ENCODE measurements around the gene S100A7. TPM values are rescaled to one million over a fixed set of nuclear protein-coding genes. Genes with fewer than 3 reads are reported as not detected.

The S100A7 gene
- total and polyA plus RNA-seq, 2 experiments from 2014 or later = not detected

DNA sequence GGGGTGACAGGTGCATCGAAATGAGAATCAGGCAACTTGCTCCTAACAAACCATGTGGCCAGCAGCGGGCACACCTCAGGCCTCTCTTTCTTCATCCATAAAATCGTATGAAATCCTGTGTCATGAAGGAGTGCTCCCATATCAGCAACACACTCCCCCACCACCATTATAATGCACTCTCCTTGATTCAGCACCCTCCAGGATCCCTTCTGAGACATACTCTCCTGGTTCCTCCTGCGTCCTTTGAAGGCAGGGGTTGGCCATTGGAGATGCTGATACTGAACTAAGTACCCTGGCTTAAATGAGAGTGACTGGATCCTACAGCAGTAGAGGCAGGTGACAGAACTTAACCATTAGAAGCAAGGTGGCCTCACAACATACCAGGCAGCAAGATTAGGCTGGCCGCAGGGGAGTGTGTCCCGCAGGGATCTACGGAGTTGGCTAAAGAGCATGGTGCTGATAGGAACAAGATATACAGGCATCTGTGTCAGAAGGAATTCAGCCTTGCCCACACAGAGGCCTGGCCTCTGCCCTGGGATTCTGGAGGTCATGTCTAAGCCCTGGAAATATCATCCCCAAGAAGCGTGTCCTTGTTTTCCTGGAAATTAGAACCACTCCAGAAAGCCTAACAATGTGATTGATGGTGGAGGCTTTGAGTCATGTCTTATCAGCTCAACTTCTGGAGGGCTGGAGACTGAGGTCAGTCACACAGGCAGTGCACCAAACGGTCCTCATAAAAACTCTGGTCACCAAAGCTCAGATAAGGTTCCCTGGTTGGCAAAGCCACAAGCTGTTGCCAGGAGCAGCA lies 27.4 kb downstream of the S100A7 start:
- Histone ChIP-seq H3K9me3 (ENCODE audit: low read depth) (no peaks in the 10 kb centered on the region), H3K4me2 (ENCODE audit: unreplicated experiment) (no peak overlapping the region), H4K20me1 (ENCODE audit: insufficient read depth) (no peaks in the 10 kb centered on the region), H3K4me3 (no peak overlapping the region), H3K4me1 (ENCODE audit: insufficient read depth) (no peaks in the 10 kb centered on the region), H3K36me3 (ENCODE audit: low read depth) (no peaks in the 10 kb centered on the region), H3K9me2 (ENCODE audit: insufficient read depth) (no peaks in the 10 kb centered on the region), H2AFZ (no peak overlapping the region), H3K79me2 (ENCODE audit: insufficient read depth) (no peaks in the 10 kb centered on the region), H3F3A (ENCODE audit: insufficient read depth) (no peaks in the 10 kb centered on the region), H3K27ac (no peak overlapping the region), H3K27me3 (replicated peaks; ENCODE audit: insufficient read depth) (no peaks in the 10 kb centered on the region), H3K9ac (no peak overlapping the region)
- TF ChIP-seq EZH2phosphoT487 (IDR thresholded peaks at IDR 0.05; ENCODE audit: insufficient read depth, low read depth) (no peak), EZH2 (IDR thresholded peaks at IDR 0.05; ENCODE audit: insufficient read depth, poor library complexity, severe bottlenecking) (no peak)
- WGBS, 2 experiments (ENCODE audit: low coverage in 1 of 2, low lambda C conversion rate in 2 of 2, missing lambda C conversion rate in 2 of 2) = 57 to 61% methylated on average over 9 of the region's 9 CpGs
- no peak for DNase-seq
- in situ Hi-C loops (cut with MboI) = no loop called here

DNA sequence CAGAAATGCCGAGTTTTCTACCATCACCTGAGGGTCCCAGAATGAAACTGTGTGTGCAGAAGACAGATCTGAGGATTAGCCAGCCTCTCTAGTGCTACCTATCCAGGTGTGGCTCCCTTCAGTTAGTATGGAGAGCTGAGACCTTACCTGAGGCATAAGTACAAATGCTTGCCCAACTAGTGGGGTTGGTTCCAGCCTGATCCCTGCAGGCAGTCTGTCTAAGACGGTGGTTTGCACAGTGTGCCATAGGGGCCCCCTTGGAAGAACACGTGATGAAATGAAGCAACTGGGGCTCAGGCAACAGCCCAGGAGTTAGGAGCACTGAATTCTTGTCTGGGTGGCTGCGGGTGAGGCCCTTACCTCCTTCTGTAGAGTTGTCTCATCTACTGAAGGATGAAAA lies 28.5 kb downstream of the S100A7 start:
- no peaks in the 10 kb centered on the region for H4K20me1 ChIP-seq (ENCODE audit: insufficient read depth)
- H3K36me3 ChIP-seq (ENCODE audit: low read depth) = no peaks in the 10 kb centered on the region
- H3K4me2 ChIP-seq (ENCODE audit: unreplicated experiment) = no peak overlapping the region
- H3K79me2 ChIP-seq (ENCODE audit: insufficient read depth) = no peaks in the 10 kb centered on the region
- no peak overlapping the region for H3K4me3 ChIP-seq
- no peaks in the 10 kb centered on the region for H3F3A ChIP-seq (ENCODE audit: insufficient read depth)
- no peaks in the 10 kb centered on the region for H3K9me2 ChIP-seq (ENCODE audit: insufficient read depth)
- H3K9me3 ChIP-seq (ENCODE audit: low read depth) = no peaks in the 10 kb centered on the region
- H2AFZ ChIP-seq = no peak overlapping the region
- no peak for DNase-seq
- H3K4me1 ChIP-seq (ENCODE audit: insufficient read depth) = no peaks in the 10 kb centered on the region
- TF ChIP-seq EZH2 (IDR thresholded peaks at IDR 0.05; ENCODE audit: insufficient read depth, poor library complexity, severe bottlenecking) = no peak
- no peak for TF ChIP-seq EZH2phosphoT487 (IDR thresholded peaks at IDR 0.05; ENCODE audit: insufficient read depth, low read depth)
- H3K27me3 ChIP-seq (replicated peaks; ENCODE audit: insufficient read depth) = no peaks in the 10 kb centered on the region
- no peak overlapping the region for H3K27ac ChIP-seq
- 35 to 37% methylated on average over 4 of the region's 4 CpGs for WGBS, 2 experiments (ENCODE audit: low coverage in 1 of 2, low lambda C conversion rate in 2 of 2, missing lambda C conversion rate in 2 of 2)
- in situ Hi-C loops (cut with MboI) = no loop called here
- H3K9ac ChIP-seq = no peak overlapping the region

- Histone ChIP-seq H3K79me2 (ENCODE audit: insufficient read depth) (no peaks in the 10 kb centered on the region), H3K9me3 (ENCODE audit: low read depth) (no peaks in the 10 kb centered on the region), H3K4me3 (no peak overlapping the region), H3K4me2 (ENCODE audit: unreplicated experiment) (no peak overlapping the region), H4K20me1 (ENCODE audit: insufficient read depth) (no peaks in the 10 kb centered on the region), H3F3A (ENCODE audit: insufficient read depth) (no peaks in the 10 kb centered on the region), H3K4me1 (ENCODE audit: insufficient read depth) (no peaks in the 10 kb centered on the region), H3K9me2 (ENCODE audit: insufficient read depth) (no peaks in the 10 kb centered on the region), H3K27me3 (replicated peaks; ENCODE audit: insufficient read depth) (no peaks in the 10 kb centered on the region), H2AFZ (no peak overlapping the region), H3K36me3 (ENCODE audit: low read depth) (no peaks in the 10 kb centered on the region), H3K9ac (no peak overlapping the region), H3K27ac (no peak overlapping the region)
- DNase-seq = no peak
- TF ChIP-seq EZH2phosphoT487 (IDR thresholded peaks at IDR 0.05; ENCODE audit: insufficient read depth, low read depth) (no peak), EZH2 (IDR thresholded peaks at IDR 0.05; ENCODE audit: insufficient read depth, poor library complexity, severe bottlenecking) (no peak)
- in situ Hi-C loops (cut with MboI) = no loop called here
- 43 to 52% methylated on average over 3 of the region's 3 CpGs for WGBS, 2 experiments (ENCODE audit: low coverage in 1 of 2, low lambda C conversion rate in 2 of 2, missing lambda C conversion rate in 2 of 2)
These were observed 29.0 kb downstream of the S100A7 start for GRCh38 chr1:153431427-153431826.

DNA sequence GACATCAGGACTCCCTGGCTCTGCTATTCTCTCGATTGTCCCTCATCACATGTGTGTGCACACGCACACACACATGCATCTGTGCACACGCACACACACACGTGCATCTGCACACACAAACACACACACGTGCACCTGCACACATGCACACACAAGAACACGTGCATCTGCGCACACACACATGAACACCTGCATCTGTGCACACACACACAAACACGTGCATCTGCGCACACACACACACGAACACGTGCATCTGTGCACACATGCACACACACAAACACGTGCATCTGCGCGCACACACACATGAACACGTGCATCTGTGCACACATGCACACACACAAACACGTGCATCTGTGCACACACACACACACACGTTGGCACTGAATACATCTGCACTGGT lies 29.4 kb downstream of the S100A7 start:
- in situ Hi-C loops (cut with MboI) = no loop called here
- Histone ChIP-seq H3K4me1 (ENCODE audit: insufficient read depth) (no peaks in the 10 kb centered on the region), H3K9me2 (ENCODE audit: insufficient read depth) (no peaks in the 10 kb centered on the region), H2AFZ (no peak overlapping the region), H3F3A (ENCODE audit: insufficient read depth) (no peaks in the 10 kb centered on the region), H3K79me2 (ENCODE audit: insufficient read depth) (no peaks in the 10 kb centered on the region), H4K20me1 (ENCODE audit: insufficient read depth) (no peaks in the 10 kb centered on the region), H3K36me3 (ENCODE audit: low read depth) (no peaks in the 10 kb centered on the region), H3K27ac (no peak overlapping the region), H3K9ac (no peak overlapping the region), H3K9me3 (ENCODE audit: low read depth) (no peaks in the 10 kb centered on the region), H3K27me3 (replicated peaks; ENCODE audit: insufficient read depth) (no peaks in the 10 kb centered on the region), H3K4me2 (ENCODE audit: unreplicated experiment) (no peak overlapping the region), H3K4me3 (no peak overlapping the region)
- TF ChIP-seq EZH2 (IDR thresholded peaks at IDR 0.05; ENCODE audit: insufficient read depth, poor library complexity, severe bottlenecking) = no peak
- TF ChIP-seq EZH2phosphoT487 (IDR thresholded peaks at IDR 0.05; ENCODE audit: insufficient read depth, low read depth) = no peak
- 47 to 48% methylated on average over 17 of the region's 17 CpGs for WGBS, 2 experiments (ENCODE audit: low coverage in 1 of 2, low lambda C conversion rate in 2 of 2, missing lambda C conversion rate in 2 of 2)
- no peak for DNase-seq
